Spleen (tissue), 7 donors: ENCODE data around the gene NEDD4L.

Experiments
- CTCF ChIP-seq, 11 experiments: fragments of 200-600 bp in 7 of 11; fragments of 450-650 bp in 4 of 11; sonication (generic) in 4 of 11; IDR thresholded peaks in 8 of 11; conservative IDR thresholded peaks in 3 of 11; 1 replicate in 7 of 11; 2 replicates in 4 of 11; pipeline versions ENCODE4 v1.4.0 to v1.8.0; 2016 to 2021; ENCODE audit warnings: antibody characterized with exemption in 11 of 11, inconsistent platforms in 4 of 11, mild to moderate bottlenecking in 1 of 11
- POLR2A ChIP-seq, 3 donors: fragments of 450-650 bp; IDR thresholded peaks; one replicate each; pipeline ENCODE4 v1.5.1; 2017; ENCODE audit warnings: antibody characterized with exemption in 3 of 3, mild to moderate bottlenecking in 1 of 3
- donor health status: DM: no; HTN: no; CAD: no; lungs with moderate emphysema.
- donor health status: DM: no; HTN: no; CAD: no.
- donor health status: DM: no; HTN: no; CAD: no.

GRCh38 chr18:58017267-58017666 is 26.8 kb upstream of the NEDD4L start:
- TF ChIP-seq CTCF (IDR thresholded peaks at IDR 0.05 in 8 of 11, conservative IDR thresholded peaks at IDR 0.05 in 3 of 11), result no peak
- TF ChIP-seq POLR2A (IDR thresholded peaks at IDR 0.05), result no peak
